ENCODE data around the gene GPANK1. TPM values are rescaled to one million over a fixed set of nuclear protein-coding genes. Genes with fewer than 3 reads are reported as not detected.

GPANK1 gene
- total and polyA plus RNA-seq, 2 of the 13 experiments (the other 11 are each of a cell fraction or from before 2014, with no cell fraction given): 15.4 to 22.8 TPM

DNA sequence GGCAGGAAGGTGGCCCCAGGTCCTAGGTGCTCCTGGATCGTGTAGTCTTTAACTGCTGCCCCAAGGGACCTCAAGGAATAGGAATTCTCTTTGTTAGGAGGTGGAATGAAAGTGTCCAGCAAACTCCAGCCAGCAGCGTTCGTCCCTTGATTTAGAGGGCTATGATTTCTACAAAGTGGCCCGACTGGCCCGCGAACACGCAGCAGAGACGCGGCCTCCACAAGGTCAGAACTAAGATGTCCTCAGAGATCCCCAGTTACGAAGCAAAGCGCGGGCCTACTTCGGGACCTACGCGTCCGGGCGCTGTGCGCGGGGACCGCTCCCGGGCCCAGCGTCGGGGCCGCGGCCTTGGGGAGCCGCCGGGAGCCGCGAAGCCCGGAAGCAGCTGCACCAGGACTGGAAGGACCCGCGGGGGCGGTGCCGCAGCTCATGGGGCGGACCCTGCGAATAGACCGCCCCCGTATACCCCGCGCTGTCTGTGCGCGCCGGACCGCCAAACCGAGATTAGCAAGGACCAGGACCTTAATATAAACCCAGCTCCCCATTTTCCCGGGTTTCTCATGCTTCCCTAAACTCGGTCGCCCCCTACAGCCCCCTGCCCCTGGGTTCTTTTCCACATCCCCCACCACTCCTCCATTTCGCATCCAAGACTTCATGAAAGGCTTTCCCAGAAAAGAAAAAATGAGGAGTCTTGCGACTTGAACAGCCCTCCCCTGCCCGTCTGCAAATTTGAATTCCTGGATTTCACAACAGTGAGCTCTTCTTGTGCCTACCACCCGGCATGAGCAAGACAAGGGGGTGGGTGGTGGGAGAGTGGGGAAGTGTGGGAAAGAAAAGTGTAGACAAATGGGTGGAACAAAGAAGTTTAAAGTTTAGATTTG lies 4.2 kb downstream of the GPANK1 start, which contains the start of gene C6orf47 (continued):
- peak; percentile 90 for TF ChIP-seq NKX3-1 (CRISPR knock-in tag; IDR thresholded peaks at IDR 0.05)
- TF ChIP-seq AKAP8 (CRISPR knock-in tag; IDR thresholded peaks at IDR 0.05): peak; percentile 99
- TF ChIP-seq KIAA2018 (CRISPR knock-in tag; IDR thresholded peaks at IDR 0.05; ENCODE audit: borderline replicate concordance): peak; percentile 53; the same call in 1 of the 2 replicates
- peak; percentile 95 for TF ChIP-seq TAF15 (IDR thresholded peaks at IDR 0.05; ENCODE audit: low read depth, low read length, poor library complexity, severe bottlenecking)
- TF ChIP-seq ZNF44 (CRISPR knock-in tag; IDR thresholded peaks at IDR 0.05): no peak; the same call in 1 of the 2 replicates
- TF ChIP-seq SOX13 (IDR thresholded peaks at IDR 0.05): peak; percentile 43; the same call in 1 of the 2 replicates
- peak in 1 of 2 experiments; percentile 40; a peak in 1 of 4 replicates for TF ChIP-seq SOX13 (CRISPR knock-in tag; conservative IDR thresholded peaks at IDR 0.05 in 1 of 2, IDR thresholded peaks at IDR 0.05 in 1 of 2)
- TF ChIP-seq PREB (CRISPR knock-in tag; IDR thresholded peaks at IDR 0.05): 0 out of 2 replicates have a peak, but pooled peaks have one; percentile 88
- TF ChIP-seq PRDM10 (CRISPR knock-in tag; IDR thresholded peaks at IDR 0.05; ENCODE audit: low read depth): no peak
- TF ChIP-seq, protein P1, sequence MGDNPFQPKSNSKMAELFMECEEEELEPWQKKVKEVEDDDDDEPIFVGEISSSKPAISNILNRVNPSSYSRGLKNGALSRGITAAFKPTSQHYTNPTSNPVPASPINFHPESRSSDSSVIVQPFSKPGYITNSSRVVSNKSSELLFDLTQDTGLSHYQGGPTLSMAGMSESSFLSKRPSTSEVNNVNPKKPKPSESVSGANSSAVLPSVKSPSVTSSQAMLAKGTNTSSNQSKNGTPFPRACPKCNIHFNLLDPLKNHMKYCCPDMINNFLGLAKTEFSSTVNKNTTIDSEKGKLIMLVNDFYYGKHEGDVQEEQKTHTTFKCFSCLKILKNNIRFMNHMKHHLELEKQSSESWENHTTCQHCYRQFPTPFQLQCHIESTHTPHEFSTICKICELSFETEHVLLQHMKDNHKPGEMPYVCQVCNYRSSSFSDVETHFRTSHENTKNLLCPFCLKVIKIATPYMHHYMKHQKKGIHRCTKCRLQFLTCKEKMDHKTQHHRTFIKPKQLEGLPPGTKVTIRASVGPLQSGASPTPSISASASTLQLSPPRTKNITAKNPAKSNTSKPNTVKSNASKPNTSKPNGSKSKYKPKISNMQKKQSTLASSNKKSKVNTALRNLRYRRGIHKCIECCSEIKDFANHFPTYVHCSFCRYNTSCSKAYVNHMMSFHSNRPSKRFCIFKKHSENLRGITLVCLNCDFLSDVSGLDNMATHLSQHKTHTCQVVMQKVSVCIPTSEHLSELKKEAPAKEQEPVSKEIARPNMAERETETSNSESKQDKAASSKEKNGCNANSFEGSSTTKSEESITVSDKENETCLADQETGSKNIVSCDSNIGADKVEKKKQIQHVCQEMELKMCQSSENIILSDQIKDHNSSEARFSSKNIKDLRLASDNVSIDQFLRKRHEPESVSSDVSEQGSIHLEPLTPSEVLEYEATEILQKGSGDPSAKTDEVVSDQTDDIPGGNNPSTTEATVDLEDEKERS (CRISPR knock-in tag; IDR thresholded peaks at IDR 0.05): no peak

Data from HepG2 (cell line).